ENCODE measurements around the gene KIAA1549. TPM values are rescaled to one million over a fixed set of nuclear protein-coding genes. Genes with fewer than 3 reads are reported as not detected.

Gene KIAA1549
- total RNA-seq, 4 donors from 2014 or later = 0.75 to 2.1 (median 1.2) TPM

DNA sequence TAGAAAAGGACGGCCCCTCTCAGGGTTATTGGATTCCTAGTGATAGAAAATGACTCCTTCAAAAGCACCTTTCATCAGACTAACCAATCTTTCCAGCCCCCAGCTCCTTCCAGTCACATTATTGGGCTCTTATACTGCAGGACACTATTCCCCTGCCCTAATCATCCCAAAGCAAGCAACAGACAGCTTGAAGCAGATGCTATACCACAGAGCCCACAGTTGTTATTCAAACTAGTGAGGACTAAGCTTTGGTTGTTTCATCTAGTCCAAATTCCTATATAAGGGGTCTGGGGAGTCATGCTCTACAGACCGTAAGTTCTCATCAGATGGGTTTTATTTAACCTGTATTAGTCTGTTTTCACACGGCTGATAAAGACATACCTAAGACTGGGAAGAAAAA is 30.2 kb upstream of the KIAA1549 start:
- TF ChIP-seq, protein P1, sequence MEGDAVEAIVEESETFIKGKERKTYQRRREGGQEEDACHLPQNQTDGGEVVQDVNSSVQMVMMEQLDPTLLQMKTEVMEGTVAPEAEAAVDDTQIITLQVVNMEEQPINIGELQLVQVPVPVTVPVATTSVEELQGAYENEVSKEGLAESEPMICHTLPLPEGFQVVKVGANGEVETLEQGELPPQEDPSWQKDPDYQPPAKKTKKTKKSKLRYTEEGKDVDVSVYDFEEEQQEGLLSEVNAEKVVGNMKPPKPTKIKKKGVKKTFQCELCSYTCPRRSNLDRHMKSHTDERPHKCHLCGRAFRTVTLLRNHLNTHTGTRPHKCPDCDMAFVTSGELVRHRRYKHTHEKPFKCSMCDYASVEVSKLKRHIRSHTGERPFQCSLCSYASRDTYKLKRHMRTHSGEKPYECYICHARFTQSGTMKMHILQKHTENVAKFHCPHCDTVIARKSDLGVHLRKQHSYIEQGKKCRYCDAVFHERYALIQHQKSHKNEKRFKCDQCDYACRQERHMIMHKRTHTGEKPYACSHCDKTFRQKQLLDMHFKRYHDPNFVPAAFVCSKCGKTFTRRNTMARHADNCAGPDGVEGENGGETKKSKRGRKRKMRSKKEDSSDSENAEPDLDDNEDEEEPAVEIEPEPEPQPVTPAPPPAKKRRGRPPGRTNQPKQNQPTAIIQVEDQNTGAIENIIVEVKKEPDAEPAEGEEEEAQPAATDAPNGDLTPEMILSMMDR (IDR thresholded peaks at IDR 0.05; ENCODE audit: low read depth) = no peak

DNA sequence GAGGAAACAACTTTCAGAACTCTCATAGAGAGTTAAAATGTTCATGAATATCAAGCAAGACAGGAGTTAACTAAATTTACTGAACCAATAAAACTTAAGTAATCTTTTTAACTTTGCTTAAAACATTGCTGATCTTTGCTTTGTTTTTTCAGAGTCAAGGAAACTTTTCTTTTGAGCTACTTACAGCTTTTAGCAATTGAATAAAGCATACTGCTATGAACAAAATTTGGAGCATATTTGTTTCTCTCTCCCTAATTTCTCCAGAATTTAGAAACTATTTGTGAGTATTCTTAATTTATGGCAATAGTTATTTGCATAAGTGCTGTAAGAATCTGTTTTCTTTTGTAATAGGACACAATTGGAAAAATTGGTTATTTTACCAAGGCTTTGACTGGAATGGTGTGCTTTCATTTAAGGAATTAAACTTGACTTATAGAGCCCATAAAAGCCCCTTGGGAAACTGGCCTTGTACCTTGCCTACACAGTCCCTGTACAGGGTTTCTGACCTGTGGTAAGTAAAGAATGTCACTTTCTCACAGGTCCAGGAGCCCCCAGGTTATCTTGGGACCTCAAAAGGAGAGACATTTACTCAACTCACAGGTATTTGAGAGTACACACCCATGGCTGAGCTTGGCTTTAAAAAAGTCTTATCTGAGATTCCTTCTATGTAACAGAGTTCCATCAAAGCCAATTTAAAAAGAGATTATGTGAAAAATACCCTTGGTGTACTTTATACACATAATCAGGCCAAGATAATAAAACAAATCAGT is 23.3 kb upstream of the KIAA1549 start:
- TF ChIP-seq, protein P1 (IDR thresholded peaks at IDR 0.05; ENCODE audit: low read depth) = no peak

DNA sequence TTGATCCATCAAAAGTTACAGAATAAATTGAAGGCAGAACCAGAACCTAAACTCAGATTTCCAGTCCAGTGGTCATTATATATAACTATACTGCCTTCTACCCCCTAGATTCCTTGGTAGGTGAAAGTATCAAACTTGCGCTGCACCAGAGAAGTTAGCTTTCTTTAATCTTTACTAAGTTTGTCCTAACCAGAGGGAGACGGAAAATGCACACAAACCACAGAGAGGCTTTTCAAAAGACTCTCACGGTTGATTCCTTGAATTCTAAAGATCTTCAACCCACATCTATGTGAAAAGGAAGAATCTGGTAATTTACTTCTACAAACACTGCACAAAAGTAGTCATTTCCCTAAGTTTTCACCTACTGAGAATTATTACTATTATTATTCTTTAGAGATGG is 18.2 kb upstream of the KIAA1549 start:
- TF ChIP-seq, protein P1 (IDR thresholded peaks at IDR 0.05; ENCODE audit: low read depth) = no peak

DNA sequence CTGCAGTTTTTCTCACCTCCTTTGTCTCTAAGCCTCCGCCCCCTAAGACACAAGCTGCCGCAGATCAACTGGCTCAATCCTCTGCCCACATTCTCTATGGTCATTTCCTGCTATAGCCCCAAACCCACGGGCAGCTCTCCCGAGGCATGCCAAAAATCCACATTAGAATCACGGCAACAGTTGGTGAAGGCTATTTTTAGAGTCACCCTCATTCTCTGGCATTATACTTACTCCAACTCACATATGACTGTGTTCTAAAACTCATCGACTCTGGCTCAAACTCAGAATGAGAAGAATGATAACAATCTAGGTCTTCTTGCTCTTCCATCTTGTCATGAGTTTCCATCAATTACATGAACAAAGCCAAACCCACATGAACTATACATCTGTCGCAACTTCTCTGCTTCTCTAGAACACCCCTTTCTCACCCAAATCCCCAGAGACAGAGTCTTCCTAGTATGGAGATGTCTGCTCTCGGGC is 10.9 kb upstream of the KIAA1549 start:
- TF ChIP-seq, protein P1 (IDR thresholded peaks at IDR 0.05; ENCODE audit: low read depth) = no peak

DNA sequence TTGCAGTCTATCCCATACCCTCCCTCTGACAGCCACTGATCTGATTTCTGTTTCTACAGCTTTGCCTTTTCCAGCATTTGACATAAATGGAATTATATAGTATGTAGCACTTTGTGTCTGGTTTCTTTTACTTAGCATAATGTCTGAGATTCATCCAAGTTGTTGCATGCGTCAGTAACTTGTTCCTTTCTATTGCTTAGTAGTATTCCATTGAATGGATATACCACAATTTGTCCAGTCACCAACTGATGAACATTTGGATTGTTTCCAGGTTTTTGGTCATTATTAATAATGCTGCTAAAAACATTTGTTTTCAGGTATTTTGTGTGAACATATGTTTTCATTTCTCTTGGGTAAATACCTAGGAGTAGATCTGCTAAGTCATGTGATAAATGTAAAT is 6.5 kb upstream of the KIAA1549 start:
- TF ChIP-seq, protein P1 (IDR thresholded peaks at IDR 0.05; ENCODE audit: low read depth) = no peak

DNA sequence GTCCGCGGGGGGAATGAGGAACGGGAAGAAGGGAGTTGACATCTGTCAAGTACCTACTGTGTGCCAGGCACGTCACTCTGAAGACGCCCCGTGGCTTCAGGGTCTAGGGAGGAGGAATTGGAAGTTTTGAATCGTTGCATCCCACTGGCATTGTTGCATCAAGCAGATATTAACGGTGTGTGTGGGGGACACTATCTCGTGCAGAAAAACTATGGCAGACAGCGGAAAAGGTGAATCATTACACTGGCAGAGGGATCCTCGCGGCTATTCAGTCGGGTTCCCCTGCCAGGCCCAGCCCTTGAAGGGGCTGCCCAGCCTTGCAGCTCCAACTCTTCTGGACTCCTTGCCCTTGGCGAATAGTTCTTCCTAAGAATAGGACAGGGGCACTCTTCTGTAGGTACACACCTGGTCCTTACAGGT is 1.0 kb upstream of the KIAA1549 start:
- TF ChIP-seq, protein P1 (IDR thresholded peaks at IDR 0.05; ENCODE audit: low read depth) = no peak

DNA sequence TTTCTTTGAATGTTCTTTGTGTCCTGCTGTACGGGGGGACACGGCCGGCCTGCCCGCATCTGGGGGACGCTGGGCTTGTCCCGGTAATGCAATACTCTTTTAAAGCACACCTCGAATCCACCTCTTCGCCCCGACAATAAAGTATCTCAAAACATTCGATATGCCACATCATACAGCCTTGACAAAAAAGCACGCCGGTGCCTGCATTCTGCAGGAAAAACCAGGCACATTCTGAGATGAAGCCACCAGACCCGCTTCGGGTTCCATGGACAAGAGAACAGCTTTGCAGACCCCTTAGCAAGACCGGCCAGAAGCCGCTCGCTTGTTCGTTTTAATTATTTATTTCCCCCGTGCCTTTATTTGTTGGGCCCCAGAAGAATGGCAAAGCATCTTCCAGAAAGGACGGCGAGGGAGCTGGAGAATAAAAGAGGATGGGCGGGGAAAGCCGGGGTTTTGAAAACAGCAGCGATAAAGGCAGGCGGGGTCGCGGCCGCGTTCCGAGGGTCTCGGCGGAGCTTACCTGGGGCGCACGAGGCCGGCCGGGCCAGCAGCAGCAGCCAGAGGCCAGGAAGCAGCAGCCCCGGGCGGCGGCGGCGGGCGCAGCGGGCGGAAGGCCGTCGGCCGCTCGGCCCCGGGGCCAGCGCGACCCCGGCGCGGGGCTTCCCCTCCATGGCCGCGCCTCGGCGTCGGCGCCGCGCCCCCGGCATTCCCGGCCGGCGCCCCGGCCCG is 462 bp downstream of the KIAA1549 start:
- TF ChIP-seq, protein P1 (IDR thresholded peaks at IDR 0.05; ENCODE audit: low read depth) = no peak

Measured in subcutaneous adipose tissue (tissue), 4 donors.